Measurements from ENCODE around the gene CCR5AS.
"Not testable (repeated sequence)": the region's sequence is repeated elsewhere in the genome, so short reads cannot be mapped to it uniquely, and the experiment has no call there.

Gene CCR5AS

GRCh38 chr3:46356276-46356675 is 50.6 kb downstream of the CCR5AS start:
- no peak for DNase-seq (ENCODE audit: low read depth in 2 of 2)

DNA sequence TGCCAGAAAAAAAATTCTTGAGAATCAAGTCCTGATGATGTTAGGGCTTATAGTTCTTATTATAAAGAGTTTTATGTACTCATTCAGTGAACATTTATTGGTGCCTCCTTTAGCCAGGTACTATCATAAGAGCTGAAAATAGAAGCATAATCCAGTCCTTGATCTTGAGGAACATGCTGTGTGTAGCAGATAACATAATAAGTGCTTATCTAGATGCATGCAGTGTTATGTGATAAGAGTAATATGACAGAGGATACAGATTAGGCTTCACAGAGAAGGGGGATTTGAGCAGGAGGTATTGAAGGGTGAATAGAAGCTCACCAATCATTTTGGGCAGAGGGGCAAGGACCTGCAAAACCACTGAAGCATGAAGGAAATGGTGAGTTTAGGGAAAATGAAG is 51.9 kb downstream of the CCR5AS start:
- DNase-seq (ENCODE audit: low read depth in 2 of 2), result no peak

- no peak for DNase-seq (ENCODE audit: low read depth in 2 of 2)
These were observed 52.4 kb downstream of the CCR5AS start for GRCh38 chr3:46354478-46354877.

DNA sequence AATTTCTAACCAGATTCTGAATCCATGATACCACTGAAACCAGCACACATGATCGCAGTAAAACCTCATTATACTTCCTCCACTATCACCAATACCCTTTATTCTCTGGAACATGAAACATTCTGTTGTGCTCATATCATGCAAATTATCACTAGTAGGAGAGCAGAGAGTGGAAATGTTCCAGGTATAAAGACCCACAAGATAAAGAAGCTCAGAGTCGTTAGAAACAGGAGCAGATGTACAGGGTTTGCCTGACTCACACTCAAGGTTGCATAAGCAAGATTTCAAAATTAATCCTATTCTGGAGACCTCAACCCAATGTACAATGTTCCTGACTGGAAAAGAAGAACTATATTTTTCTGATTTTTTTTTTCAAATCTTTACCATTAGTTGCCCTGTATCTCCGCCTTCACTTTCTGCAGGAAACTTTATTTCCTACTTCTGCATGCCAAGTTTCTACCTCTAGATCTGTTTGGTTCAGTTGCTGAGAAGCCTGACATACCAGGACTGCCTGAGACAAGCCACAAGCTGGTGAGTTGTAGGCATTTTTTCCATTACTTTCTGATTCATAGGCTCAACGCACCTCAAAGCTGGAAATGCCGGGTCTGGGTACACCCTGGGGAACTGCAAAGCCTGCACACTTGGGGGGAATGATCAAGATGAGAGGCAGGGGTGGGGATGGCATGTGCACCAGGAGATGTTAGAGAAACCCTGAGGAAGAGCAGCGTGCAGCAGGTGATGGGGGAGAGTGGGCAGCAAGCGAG is 53.0 kb downstream of the CCR5AS start, which contains the start of gene CCR2:
Gene CCR2 (plus strand): TSS at position 465 of the 764 bp plus-strand sequence. CDS start 3,417 bp downstream, outside the sequence.
- DNase-seq (ENCODE audit: low read depth in 2 of 2), result no peak

DNA sequence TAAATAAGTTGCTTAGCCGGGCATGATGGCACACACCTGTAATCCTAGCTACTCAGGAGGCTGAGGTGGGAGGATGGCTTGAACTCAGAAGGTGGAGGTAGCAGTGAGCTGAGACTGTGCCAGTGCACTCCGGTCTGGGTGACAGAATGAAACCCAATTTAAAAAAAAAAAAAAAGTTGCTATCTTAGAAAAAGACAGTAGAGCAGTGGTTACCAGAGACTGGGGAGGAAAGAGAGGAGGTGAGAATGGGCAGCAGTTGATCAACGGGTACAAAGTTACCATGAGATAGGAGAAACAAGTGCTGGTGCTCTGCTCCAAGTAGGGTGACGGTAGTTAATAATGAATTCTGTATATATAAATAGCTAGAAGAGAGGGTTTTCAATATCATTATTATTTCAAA is 53.8 kb downstream of the CCR5AS start:
- DNase-seq (ENCODE audit: low read depth in 2 of 2), result no peak

GRCh38 chr3:46351646-46352045 is 55.2 kb downstream of the CCR5AS start:
- no peak for DNase-seq (ENCODE audit: low read depth in 2 of 2)

GRCh38 chr3:46350262-46350565 is 56.7 kb downstream of the CCR5AS start:
- DNase-seq (ENCODE audit: low read depth in 2 of 2), result no peak

- no peak for DNase-seq (ENCODE audit: low read depth in 2 of 2)
These were observed 57.2 kb downstream of the CCR5AS start for GRCh38 chr3:46349484-46350261.

- DNase-seq (ENCODE audit: low read depth in 2 of 2), result no peak
These were observed 57.9 kb downstream of the CCR5AS start for GRCh38 chr3:46348823-46349482.

DNA sequence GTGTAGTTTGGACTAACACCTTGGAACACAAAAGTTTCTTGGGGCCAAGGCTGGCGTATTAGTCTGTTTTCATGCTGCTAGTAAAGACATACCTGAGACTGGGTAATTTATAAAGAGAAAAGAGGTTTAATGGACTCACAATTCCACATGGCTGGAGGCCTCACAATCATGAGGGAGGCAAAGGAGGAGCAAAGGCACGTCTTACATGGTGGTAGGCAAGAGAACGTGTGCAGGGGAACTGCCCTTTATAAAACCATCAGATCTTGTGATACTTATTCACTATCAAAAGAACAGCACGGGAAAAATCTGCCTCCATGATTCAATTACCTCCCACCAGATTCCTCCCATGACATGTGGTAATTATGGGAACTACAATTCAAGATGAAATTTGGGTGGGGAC is 62.4 kb downstream of the CCR5AS start:
- DNase-seq (ENCODE audit: low read depth in 2 of 2), result no peak

DNA sequence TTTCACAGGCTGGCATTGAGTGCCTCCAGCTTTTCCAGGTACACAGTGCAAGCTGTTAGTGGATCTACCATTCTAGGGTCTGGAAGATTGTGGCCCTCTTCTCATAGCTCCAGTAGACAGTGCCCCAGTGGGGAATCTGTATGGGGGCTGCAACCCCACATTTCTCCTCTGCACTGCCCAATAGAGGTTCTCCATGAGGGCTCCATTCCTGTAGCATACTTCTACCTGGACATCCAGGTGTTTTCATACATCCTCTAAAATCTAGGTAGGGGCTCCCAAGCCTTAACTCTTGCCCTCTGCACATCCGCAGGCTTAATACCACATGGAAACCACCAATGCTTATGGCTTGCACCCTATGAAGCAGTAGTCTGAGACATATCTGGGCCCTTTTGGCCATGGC is 68.0 kb downstream of the CCR5AS start:
- no peak for DNase-seq (ENCODE audit: low read depth in 2 of 2)

DNA sequence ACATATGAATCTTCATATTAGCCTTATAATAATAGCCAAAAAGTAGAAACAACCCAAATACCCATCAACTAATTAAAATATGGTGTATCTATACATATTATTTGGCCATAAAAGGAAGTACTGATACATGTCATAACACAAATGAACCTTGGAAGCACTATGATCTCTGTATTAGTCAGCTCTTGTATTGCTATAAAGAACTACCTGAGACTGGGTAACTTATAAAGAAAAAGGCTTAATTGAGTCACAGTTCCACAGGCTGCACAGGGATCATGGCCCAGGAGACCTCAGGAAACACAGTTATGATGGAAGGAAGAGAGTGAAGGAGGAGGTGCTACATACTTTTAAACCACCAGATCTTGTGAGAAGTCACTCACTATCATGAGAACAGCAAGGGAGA is 69.0 kb downstream of the CCR5AS start:
- no peak for DNase-seq (ENCODE audit: low read depth in 2 of 2)

DNA sequence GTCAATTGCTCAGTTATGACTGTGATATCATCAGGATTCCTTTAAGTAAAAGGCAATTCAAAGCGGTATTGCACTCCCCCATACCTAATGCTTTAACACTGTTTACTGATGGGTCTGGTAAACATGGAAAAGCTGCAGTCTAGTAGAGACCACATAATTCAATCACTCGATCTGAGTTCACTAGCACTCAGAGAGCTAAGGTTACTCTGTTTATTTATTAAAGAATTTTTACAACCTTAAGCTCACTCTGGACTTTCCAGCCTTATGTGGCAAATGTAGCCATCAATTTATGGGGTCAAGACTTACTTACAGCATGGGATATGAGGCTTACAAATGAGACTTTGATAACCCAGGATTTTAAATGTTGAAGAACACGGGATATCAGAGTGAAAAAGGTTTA is 71.3 kb downstream of the CCR5AS start:
- DNase-seq (ENCODE audit: low read depth in 2 of 2), result no peak

- DNase-seq (ENCODE audit: low read depth in 2 of 2), result no peak
These were observed 72.0 kb downstream of the CCR5AS start for GRCh38 chr3:46334741-46335478.

DNA sequence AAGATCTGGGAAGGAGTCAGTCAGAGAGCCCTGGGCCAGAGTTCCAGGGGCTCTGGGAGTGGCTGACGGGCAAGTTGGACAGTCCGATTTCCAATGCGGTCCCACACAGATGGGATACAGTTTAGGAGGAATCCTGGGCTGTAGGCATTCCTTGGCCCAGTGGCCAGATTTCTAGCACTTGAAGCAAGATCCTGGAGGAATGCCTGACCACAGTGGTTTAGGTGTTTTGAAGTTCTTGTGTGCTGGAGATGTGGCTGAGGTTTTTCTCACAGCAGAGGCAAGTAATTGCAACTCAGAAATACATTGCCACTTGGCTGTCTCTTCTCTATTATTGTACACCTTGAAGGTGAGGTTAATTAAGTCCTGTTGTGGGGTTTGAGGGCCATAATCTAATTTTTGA is 76.2 kb downstream of the CCR5AS start:
- DNase-seq (ENCODE audit: low read depth in 2 of 2), result not testable (repeated sequence)

DNA sequence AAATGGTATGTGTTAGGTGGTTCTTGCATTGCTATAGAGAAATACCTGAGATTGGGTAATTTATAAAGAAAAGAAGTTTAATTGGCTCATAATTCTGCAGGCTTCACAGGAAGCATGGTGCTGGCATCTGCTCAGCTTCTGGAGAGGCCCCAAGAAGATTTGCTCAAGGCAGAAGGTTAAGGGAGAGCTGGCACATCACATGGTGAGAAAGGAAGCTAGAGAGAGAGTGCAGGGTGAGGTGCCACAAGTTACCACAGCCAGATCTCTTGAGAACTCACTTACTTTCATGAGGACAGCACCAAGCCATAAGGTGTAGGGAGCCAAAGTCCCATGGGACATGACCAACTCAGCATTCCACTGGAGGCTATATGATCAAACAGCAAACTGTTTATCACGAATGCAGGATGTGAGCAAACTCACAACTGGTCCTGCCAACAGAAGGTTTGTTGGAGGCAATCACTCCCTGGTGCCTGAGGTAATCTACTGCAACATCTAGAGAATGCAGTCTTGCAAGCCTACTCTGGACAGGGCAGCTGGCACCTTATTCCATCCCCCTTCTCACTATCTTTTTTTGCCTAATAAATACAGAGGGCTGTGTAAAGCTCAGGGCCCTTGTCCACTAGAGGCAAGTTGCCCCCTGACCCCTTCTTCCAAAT is 81.1 kb downstream of the CCR5AS start:
- DNase-seq (ENCODE audit: low read depth in 2 of 2), result no peak

GRCh38 chr3:46324036-46324435 is 82.8 kb downstream of the CCR5AS start:
- DNase-seq (ENCODE audit: low read depth in 2 of 2), result no peak

DNA sequence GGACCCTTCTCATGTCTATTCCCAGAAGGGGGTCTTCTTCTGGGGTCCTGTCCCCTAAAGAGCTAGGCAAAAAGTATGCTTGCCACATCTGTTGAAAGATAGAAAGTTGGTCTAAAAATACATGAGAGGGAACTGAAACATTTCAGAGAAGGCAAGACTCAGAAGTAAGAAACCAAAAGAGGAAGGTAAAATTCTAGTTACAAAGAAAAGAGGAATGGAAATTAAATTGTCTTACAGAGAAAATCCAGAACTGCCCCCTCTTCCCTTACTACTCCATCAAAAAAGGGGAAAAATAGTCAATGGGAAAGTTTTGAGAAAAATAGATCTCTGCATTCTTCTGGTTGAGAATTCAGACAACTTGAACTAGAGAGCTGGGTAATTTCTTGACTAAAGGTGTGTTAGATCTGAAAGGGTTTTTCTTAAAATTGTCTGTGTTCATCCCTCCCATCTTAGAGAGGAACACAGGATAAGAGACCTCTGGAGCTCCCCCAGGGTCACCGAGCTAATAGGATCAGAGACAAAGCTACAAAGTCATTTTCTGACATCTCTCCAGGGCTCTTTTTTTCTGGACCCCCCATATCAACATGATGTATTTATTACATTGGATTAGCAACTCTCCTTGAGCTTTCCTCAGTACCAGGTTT is 85.3 kb downstream of the CCR5AS start:
- no peak for DNase-seq (ENCODE audit: low read depth in 2 of 2)

GRCh38 chr3:46318207-46318927 is 88.5 kb downstream of the CCR5AS start:
- no peak for DNase-seq (ENCODE audit: low read depth in 2 of 2)

DNA sequence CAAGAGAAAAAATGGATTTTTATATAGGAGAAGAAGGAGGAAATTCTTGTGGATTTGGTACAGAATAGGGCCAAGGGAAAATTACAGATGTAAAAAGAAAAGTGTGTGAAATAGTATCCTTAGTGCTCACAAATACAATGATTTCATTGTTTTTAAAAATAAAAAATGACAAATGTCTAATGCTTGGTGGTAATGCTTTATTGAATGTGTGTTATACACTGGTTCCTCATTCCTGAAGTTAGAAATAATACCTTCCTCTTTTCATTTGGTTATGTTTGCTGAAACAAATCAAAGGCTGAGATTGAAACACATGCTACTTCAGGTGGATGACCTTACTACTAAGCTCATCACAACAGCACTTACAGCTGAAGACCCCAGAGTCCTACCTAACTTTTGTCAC is 90.7 kb downstream of the CCR5AS start:
- DNase-seq (ENCODE audit: low read depth in 2 of 2), result no peak

All from fibroblast of skin of left quadriceps (primary cell).